NCI-H524 treated with DMSO at 0.1 percent for 48 hours (cell line): ENCODE data around the gene CNNM2.
"Not testable (repeated sequence)": the region's sequence is repeated elsewhere in the genome, so short reads cannot be mapped to it uniquely, and the experiment has no call there.

Experiments
- DNase-seq: peaks from one replicate; lab custom pipeline; 2025; lab: John Stamatoyannopoulos, UW

Gene CNNM2

DNA sequence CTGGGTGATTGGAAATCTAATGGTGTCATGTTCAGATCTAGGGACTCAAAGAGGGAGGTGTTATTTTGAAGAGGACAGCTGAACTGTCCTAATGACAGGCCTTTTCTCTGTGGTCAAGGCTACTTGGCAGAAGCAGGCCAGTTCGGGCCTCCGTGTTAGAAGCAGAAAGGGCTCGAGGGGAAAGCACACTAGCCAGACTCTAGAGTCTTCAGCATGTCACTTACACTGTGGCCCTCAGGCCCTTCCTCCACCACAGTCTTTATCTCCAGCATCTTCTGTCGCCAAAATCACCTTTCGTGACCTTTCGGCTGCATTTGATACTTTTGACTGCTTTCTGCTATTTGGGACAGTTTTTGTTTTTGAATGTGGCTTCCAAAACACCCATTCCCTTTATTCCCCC, 123.3 kb downstream of the CNNM2 start:
- no peak for DNase-seq

GRCh38 chr10:103042129-103042528, 124.0 kb downstream of the CNNM2 start:
- no peak for DNase-seq

GRCh38 chr10:103042908-103043307, 124.8 kb downstream of the CNNM2 start:
- DNase-seq = no peak

- DNase-seq = no peak
Observed at GRCh38 chr10:103044942-103045489, 126.9 kb downstream of the CNNM2 start.

DNA sequence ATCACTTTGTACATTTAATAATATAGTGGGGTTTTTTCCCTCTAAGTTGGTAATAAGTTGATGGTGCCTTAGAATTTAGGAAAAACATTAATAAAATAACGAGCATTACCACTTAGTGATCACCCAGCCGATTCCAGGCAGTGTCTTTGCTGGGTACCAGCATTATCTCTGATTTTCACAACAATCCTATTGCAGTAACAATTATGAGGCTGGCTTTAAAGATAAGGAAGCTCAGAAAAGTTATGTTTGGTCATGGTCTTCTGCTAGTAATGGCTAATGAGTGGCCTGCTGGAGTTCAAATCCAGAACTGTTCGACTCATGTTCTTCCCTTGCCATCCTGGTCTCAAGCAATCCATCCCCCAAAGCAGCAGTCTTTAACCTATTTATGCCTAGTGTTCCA, 127.9 kb downstream of the CNNM2 start:
- DNase-seq = no peak

DNA sequence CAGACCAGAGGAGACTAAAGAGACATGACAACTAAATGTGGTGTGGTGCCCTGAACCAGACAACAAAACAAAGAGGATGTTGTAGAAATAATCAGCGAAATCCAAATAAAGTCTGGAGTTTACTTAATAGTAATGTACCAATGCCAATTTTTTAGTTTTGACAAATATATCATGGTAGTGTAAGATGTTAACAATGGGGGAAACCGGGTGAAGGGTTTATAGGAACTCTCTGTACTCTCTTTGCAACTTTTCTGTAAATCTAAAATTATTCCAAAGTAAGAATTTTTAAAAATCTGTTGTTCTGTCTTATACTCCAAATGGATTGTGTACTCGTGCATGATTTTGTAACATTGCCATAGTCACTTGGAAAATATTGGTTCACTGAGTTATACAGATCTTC, 129.3 kb downstream of the CNNM2 start:
- no peak for DNase-seq

GRCh38 chr10:103049237-103049636, 131.1 kb downstream of the CNNM2 start:
- no peak for DNase-seq

GRCh38 chr10:103053659-103054581, 135.8 kb downstream of the CNNM2 start:
- no peak for DNase-seq

GRCh38 chr10:103054621-103055020, 136.5 kb downstream of the CNNM2 start:
- no peak for DNase-seq

- DNase-seq = no peak
Observed at GRCh38 chr10:103055105-103055504, 137.0 kb downstream of the CNNM2 start.

- no peak for DNase-seq
Observed at GRCh38 chr10:103058034-103058433, 139.9 kb downstream of the CNNM2 start.

GRCh38 chr10:103060575-103060974, 142.5 kb downstream of the CNNM2 start:
- no peak for DNase-seq

GRCh38 chr10:103062854-103063590, 144.9 kb downstream of the CNNM2 start:
- DNase-seq = no peak

DNA sequence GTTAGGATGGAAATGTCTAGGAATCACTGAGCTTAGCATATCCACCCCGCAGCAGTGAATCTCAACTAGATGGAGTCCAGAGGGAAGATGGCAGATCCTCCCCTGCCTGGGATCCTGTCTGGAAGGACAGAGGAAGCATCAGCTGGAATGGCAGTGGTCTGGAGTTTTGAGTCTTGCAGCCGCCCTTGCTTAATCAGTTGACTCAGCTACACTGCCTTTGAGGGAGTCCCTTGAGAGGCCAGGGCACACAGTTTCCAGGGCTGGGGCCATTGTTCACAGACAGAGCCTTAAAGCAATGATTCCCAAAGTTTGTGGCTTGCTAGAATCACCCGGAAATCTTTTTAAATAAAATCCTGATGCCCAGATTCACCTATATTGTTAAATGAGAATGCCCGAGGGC, 146.9 kb downstream of the CNNM2 start:
- no peak for DNase-seq

DNA sequence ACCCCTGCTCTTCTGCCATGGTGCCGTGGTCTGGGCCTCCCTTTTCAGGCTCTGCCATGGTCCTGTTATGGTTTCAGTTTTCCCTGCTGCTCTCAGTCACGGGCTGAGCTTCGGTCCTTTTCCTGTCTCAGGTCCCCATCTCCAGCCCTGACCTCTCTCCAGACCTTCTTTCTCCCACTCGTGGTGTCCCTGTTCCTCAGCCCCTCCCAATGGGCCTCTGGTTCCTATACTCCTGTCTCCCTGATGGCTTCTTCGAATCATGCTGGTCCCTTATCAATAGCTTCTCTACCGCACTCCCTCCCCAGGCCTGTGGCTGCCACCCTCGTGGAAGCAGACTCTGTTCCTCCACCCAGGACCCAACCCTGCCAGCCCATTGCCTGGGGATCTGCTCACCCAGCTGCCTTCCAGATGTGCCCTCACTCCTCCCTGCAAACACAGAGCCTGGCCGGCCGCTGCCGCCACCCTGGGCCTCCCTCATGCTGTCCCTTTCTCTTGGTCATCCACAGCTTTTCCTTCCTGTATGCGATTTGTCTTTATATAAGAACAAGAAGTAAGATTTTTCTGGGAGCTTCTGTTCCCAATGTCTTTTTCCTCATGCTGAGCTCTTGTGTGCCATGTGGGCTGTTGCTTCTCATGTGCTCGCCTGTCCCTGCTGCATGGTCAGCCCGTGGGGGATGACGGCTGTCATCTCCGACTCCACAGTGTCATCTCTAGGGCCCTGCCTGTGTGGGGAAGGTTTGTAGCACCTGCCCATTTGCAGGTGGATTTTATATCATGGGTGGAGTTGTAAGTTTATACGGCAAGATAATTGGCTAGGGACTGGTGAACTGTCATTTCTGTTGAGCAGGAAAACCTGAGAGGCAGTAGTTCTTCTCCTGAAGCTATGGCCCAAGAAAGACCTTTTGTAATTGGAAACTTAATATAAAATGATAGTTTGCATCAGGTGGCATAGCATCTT, 148.3 kb downstream of the CNNM2 start:
- DNase-seq = no peak

DNA sequence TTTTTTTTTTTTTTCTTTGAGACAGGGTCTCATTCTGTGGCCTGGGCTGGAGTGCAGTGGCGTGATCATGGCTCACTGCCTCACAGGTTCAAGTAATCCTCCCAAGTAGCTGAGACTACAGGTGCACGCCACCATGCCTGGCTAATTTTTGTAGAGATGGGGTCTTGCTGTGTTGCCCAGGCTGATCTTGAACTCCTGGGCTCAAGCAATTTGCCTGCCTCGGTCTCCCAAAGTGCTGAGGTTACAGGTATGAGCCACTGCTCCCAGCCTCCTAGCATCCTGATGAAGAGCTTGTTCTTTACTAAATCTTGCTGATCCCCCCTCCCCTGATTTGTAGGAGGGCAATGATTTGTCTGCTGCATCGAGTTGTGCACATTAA, 149.0 kb downstream of the CNNM2 start:
- not testable (repeated sequence) for DNase-seq

DNA sequence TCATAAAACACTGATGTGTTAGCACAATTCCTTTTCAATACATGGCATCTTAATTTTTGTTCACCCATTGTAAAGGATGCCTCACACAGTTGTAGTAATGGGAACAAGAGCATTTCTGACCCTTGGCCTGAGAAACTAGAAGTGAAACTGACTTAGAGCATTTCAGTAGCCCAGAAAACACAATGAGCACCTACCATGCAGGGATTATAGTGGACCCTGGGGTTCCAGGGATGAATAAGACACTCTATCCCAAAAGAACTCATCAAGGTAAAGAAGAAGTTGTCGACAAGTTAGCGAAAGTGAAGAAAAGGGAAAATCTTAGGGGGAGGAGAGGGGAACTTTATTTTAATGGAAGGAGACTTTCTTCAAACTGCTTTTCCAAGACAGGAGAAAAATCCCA, 149.4 kb downstream of the CNNM2 start:
- no peak for DNase-seq

DNA sequence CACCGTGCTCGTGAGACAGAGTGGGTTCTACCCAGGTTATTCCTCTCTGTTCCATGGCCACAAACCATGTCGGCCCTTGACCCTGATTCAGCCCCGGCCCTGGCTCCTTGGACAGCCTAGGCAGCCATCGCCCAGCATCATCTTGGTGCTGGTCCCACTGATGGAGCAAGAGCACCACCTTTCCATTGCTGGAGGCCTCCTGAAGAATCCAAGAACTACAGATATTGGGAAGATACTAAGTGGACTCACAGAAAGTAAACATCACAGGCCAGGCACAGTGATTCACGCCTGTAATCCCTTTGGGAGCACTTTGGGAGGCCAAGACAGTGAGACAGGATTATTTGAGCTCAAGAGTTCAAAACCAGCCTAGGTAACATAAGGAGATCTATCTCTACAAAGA, 149.9 kb downstream of the CNNM2 start:
- no peak for DNase-seq

GRCh38 chr10:103069453-103070331, 151.6 kb downstream of the CNNM2 start:
- no peak for DNase-seq

- no peak for DNase-seq
Observed at GRCh38 chr10:103072276-103072675, 154.2 kb downstream of the CNNM2 start.

- no peak for DNase-seq
Observed at GRCh38 chr10:103072891-103073290, 154.8 kb downstream of the CNNM2 start.
